CD4-positive, alpha-beta T cell treated with Interleukin-4 for 4 hours (primary cell): ENCODE results near the gene PNKD.
"Not testable (repeated sequence)": the region's sequence is repeated elsewhere in the genome, so short reads cannot be mapped to it uniquely, and the experiment has no call there.

Experiments used
- DNase-seq: peaks from one replicate; pipeline ENCODE4 v3.0.0-alpha.2; 2020

Gene PNKD

DNA sequence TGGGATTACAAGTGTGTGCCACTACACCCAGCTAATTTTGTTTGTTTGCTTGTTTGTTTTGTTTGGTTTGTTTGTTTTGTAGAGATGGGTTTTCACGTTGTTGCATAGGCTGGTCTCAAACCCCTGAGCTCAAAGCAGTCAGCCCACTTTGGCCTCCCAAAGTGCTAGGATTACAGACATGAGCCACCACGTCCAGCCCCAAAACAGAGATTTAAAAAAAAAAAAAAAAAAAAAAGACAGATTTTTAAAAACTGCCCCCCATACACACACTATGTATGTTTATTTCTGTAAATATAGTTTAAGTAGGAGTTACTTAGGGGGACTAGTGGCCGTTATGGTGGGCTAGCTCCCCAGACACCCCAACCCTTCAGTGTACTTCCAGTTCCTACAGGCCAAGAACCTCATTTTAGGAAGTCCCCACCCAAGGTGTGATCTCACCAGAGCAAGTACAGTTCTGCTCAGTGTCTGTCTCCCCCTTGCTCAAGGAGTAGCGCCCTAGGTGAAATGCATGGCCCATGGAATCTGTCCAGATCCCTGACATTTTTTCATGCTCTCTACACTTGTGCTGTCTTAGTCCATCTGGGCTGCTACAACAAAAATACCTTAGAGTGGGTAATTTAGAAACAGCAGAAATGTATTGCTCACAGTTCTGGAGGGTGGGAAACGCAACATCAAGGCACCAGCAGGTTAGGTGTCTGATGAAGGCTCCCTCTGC, 23.6 kb downstream of the PNKD start:
- no peak for DNase-seq

DNA sequence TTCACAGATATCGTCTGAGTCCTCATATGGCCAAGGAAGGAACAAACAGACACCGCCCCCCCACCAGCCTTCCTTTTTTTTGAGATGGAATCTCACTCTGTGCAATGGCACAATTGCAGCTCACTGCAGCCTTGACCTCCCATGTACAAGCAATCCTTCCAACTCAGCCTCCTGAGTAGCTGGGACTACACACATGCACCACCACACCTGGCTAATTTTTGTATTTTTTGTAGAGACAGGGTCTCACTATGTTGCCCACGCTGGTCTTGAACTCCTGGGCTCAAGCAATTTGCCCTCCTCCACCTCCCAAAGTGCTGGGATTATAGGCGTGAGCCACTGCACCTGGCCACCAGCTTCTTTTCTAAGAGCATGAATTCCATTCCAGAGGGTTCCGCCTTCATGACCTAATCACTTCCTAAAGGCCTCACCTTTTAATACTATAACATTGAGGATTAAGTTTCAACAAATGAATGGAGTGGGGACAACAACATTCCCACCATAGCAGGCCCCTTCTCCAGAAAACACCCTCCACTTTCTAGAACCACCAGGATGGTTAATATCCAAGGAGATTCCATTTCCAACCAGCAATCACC, 24.2 kb downstream of the PNKD start:
- DNase-seq: no peak

DNA sequence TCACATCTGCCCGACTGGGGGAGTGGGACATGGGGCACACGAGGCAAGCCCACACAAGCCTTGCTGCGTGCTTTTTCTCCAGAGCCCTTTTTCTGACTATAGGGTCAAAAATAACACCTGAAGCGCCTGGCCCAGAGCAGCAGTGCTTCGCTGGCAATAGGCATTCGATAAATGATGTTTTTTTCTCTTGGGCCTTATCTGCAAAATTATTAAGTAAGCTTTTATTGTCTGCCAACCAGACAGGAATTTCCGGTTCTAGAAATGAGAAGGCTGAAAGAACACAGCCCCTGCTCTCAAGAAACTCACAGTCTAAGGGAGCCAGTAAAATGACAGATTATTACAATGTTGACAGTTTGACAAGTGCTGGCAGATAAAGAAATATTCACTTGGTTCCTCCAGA, 24.7 kb downstream of the PNKD start:
- DNase-seq: peak; percentile 29

- DNase-seq: no peak
Measured at GRCh38 chr2:218296200-218296599, 25.9 kb downstream of the PNKD start.

GRCh38 chr2:218296847-218297246, 26.5 kb downstream of the PNKD start:
- DNase-seq: no peak

GRCh38 chr2:218298314-218298875, 28.1 kb downstream of the PNKD start:
- no peak for DNase-seq

DNA sequence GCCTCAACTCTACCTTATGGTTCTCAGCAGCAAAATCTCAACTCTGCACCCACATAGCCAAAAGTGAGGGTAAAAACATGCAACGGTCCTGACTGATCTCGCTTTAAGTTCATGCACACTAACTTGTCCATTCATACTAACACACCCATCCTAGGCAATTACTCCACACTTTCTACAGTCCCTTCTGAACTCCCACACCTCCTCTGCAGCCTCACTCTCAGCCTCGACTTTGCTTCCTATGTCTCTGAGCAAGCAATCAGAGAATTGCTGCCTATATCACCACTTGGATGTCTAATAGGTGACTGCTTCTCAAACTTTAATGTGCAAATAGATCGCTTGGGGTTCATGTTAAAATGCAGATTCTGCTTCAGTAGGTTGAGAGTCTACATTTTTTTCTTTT, 29.8 kb downstream of the PNKD start:
- no peak for DNase-seq

GRCh38 chr2:218301176-218301819, 31.0 kb downstream of the PNKD start:
- DNase-seq: peak; percentile 89

DNA sequence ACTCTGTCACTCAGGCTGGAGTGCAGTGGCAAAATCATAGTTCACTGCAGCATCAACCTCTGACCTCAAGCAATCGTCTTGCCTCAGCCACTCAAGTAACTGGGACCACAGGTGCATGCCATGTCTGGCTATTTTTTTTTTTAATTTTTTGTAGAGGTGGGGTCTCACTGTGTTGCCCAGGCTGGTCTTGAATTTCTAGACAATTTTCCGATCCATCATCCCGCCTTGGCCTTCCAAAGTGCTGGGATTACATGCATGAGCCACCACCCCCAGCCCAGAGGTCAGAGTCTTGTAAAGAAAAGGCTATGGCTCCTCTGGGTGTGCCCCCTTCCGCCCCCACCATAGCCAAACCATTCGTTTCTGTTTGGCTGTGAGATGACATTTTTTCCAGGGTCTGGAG, 35.1 kb downstream of the PNKD start:
- no peak for DNase-seq

GRCh38 chr2:218306184-218306920, 36.0 kb downstream of the PNKD start:
- DNase-seq: no peak

DNA sequence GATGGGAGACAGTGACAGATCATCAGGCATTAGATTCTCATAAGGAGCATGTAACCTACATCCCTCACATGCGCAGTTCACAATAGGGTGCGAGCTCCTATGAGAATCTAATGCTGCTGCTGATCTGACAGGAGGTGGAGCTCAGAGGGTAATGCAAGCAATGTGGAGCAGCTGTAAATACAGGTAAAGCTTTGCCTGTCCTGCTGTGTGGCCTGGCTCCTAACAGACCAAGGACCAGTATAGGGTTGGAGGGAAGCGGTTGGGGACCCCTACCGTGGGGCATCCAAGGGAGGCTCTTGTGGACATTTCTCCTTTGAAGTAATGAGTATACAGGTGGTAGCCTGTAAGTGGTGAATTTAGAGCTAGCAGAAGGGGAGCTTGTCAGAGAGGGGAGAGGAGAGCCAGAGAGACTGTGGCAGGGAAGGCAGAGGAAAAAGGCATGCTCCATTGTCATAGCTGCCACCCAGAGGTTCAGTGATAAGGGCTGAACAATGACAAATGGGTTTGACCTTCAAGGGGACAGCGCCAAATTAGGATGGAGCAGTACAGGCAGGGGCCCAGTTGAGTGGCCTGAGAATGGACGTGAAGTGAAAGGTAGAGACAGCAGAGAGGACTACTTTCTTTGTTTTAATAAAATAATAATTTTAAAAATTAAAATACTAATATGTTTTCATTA, 37.2 kb downstream of the PNKD start:
- DNase-seq: no peak

GRCh38 chr2:218310853-218311540, 40.7 kb downstream of the PNKD start:
- no peak for DNase-seq

GRCh38 chr2:218311541-218312266, 41.4 kb downstream of the PNKD start:
- DNase-seq: not testable (repeated sequence)

DNA sequence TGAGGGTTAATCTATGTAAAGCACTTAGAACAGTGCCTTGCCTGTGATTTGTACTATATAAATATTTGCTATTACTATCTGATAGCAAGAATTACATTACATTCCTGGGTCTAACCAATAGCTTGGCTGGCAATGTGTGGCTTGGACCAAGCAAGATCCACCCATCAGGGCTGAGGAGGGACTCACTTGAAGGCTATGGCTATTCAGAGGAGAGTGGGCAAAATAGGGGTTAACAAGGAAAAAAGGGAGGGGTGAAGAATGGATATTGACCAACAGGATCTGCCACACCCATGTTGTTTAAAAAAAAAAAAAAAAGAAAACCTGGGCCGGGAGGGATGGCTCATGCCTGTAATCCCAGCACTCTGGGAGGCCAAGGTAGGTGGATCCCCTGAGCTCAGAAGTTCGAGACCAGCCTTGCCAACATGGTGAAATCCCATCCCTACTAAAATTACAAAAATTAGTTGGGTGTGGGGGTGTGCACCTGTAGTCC, 42.0 kb downstream of the PNKD start:
- DNase-seq: no peak

- no peak for DNase-seq
Measured at GRCh38 chr2:218313356-218313755, 43.0 kb downstream of the PNKD start.

DNA sequence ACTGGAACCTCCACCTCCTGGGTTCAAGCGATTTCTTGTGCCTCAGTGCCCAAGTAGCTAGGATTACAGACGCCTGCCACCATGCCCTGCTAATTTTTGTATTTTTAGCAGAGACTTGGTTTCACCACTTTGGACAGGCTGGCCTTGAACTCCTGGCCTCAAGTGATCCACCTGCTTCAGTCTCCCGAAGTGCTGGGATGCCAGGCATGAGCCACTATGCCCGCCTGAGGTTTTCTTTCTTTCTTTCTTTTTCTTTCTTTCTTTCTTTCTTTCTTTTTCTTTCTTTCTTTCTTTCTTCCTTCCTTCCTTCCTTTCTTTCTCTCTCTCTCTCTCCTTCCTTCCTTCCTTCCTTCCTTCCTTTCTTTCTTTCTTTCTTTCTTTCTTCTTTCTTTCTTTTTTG, 44.4 kb downstream of the PNKD start:
- not testable (repeated sequence) for DNase-seq

GRCh38 chr2:218315397-218315796, 45.1 kb downstream of the PNKD start:
- no peak for DNase-seq

DNA sequence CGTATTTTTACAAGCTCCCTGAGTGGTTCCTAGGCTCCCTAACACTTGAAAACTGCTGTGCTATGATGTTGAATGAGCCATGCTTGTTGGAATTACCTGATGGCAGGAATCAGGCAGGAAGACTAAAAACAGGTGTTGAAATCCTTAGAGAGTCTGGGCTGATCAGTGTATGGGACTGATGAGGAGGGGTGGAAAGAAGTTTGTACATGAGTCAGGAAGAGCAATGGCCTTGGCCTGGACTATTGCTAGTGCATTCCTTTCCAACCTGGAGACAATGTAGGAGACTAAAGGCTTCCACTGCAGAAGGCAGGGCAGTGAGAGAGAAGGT, 46.9 kb downstream of the PNKD start:
- no peak for DNase-seq

DNA sequence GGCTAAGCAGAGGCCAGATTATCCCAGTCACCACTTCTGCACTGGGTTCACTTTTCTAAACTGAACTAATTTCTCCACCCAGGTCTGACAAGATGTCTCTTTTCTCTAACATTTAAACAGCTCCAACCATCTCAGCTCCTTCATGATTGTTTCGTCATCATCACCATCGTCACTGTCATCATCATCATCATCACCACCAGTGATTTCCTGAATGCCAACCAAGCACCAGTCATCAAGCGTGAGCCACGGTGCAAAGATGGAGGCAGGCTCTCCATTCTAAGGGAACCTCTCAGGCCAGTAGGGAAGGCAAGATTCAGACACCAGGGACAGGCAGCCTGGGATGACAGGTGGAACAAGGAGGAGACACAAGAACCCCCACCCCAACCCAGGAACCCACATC, 47.5 kb downstream of the PNKD start:
- DNase-seq: no peak

- no peak for DNase-seq
Measured at GRCh38 chr2:218318241-218318640, 47.9 kb downstream of the PNKD start.

DNA sequence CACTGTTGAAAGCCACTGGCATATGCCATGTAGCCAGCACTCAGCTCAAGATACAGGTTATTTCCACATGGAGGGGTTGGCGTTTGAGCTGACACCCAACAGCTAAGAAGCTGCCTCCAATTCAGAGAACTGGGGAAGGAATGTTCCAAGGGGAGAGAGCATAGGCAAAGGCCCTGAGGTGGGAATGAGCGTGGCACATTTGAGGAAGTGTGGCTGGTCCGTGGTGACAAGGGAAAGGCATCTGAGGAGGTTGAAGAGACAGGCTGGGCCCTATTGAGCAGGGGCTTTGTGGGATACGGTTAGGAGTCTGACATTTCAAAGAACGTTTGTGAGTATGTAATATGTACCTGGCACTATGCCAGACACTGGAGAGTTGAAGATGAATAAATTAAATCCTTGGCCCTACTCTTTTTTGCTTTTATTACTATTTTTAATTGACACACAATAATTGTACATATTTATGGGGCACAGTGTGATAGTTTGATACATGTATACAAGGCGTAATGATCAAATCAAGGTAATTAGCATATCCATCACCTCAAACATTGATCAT, 49.6 kb downstream of the PNKD start:
- no peak for DNase-seq
